Skeletal muscle cell (primary cell): ENCODE measurements around the gene TALDO1.

Experiments
- DNase-seq: peaks from one replicate; pipeline ENCODE4 v3.0.0-alpha.2; 2010; ENCODE audit warnings: low read depth
- H3K4me3 ChIP-seq: 2 replicates; pipeline ENCODE4 v1.5.1; 2011; ENCODE audit warnings: low read depth, mild to moderate bottlenecking, control low read depth, low read length, moderate library complexity

TALDO1 gene

DNA sequence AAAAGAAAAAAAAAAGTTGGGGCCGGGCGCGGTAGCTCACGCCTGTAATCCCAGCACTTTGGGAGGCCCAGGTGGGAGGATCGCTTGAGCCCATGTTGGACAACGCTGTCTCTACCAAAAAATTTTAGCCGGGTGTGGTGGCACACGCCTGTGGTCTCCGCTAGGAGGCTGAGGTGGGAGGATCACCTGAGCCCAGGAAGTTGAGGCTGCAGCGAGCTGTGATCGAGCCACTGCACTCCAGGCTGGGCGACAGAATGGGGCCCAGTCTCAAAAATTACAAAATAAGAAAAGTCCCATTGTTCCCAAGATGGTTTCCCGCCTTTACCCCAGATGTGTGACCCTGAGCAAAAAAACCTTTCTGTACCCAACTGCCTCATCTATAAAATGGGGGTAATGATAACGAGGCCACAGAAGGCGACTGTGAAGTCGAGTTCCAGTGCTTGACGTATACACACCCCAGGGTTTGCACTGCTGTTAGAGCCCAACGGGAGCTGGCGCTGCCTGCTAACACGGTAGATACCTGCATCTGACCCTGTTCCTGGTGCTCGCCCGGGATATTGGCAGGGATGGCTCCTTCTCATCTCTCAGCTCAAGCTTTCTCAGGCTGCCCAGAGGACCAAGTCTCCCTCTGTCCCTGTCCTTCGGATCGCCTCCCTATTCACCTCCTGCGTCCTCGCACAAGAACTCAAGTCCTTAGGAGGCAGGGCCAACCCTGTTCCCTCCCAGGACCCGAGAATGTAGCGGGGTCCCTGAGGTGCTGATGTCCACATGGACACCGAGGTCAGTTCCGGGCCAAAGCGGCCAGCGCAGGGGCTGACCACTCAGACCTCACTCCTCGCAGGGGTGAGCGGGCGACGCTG is 61.4 kb downstream of the TALDO1 start:
- H3K4me3 ChIP-seq: peak overlapping the region; percentile 97
- DNase-seq: no peak

DNA sequence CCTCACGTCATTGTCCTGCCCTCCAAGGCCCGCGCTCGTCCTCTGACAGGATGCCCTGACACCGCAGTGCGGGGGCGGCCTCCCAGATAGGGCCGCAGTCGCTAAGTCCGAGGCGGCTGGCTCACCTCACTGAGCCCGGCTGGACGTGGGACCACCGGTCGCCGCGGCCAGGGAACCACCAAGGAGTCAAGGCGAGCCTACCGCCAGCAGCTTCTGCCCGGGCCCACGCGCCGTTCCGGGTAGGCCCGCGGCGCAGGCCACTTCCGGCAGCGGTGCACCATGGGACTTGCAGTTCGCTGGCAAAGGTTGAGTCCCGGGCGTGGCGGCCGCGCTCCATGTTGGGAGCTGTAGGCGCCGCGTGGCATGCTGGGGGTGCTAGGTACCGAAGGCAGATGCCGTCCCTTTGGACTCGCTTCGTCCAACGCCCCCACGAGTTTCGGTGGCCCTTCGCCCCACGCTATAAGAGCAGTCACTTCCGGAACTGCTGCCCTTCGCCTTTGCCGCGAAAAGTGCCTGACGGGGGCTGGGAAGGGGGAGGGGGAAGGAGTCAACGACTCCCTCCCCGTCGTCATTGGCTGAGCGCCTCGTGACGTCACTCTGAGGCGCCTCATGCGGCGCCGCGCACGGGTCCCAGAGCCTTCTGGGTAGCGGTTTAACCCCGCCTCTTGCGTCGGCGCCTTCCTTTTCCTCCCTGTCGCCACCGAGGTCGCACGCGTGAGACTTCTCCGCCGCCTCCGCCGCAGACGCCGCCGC is 62.2 kb downstream of the TALDO1 start, which contains the start of gene RPLP2:
Gene RPLP2, plus strand, starts transcription at position 681 of the 753 bp plus-strand sequence. CDS start 268 bp downstream, outside the sequence.
- DNase-seq: peak; percentile 87
- peak within 1 kb of the TSS; percentile 97 for H3K4me3 ChIP-seq

DNA sequence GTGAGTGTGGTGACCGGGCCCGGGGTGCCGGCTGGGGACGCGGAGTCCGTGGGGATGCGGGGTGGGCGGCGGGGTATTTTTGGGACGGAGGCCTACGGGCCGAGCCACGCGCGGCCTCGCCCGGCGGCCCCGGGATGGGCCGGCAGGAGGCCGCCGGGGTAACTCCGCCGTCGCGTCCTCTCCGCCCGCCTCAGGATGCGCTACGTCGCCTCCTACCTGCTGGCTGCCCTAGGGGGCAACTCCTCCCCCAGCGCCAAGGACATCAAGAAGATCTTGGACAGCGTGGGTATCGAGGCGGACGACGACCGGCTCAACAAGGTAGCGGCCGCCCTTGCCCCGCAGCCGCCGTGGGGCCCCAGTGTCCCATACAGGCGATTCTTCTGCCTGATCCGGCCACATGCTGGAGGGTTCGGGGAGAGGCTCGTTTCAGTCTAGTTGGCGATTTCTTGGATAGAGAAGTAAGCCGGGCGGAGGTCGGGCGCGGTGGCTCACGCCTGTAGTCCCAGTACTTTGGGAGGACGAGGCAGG is 62.8 kb downstream of the TALDO1 start:
- peak overlapping the region; percentile 97 for H3K4me3 ChIP-seq
- no peak for DNase-seq

DNA sequence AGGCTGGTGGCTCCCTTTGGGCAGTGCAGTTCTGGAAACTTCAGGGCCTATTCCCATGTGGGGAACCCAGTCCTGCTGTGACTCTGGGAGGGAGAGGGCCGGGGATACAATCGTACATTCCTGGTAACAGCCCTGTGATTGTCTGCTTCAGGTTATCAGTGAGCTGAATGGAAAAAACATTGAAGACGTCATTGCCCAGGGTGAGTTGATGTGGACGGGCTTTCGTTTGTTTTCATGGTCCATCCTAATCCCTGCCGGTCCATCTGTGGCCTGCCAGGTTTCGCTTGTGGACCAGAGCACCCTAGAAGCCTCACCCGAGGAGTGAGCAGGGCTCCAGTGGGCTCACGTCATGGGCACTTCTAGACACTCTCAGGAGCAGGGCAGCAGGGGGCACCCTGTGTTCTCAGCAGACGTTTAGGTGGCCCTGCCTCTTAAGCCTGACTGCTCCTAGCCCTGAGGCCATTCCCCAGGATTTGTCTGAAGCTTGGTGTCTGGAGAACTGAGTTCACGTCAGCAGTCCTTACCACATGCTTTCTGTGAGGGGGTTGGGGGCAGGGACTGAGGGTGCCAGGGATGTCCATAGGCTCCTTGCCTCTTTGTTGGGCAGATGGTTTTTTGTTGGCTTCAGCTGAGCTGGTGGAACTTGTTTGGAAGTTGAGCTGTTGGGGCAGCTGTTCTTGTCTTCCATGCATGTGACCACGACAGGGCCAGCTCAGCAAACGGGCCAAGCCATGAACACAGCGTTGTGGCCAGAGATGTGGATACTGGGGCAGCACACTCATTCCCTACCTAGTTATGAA is 64.4 kb downstream of the TALDO1 start:
- peak overlapping the region; percentile 97 for H3K4me3 ChIP-seq

DNA sequence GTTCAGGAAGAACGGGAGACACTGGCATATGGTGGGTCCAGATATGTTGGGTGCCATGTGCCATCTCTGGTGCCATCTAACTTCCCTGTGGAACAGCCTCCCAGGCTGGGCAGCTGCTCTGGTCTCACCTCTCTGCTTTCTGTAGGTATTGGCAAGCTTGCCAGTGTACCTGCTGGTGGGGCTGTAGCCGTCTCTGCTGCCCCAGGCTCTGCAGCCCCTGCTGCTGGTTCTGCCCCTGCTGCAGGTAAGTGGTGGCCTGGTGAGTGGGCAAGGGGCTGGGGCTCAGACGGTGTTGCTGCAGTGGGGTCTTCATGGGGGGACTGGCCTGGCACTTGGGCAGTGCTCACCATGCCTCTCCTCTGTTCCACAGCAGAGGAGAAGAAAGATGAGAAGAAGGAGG is 65.1 kb downstream of the TALDO1 start:
- DNase-seq: no peak
- no peak overlapping the region for H3K4me3 ChIP-seq

More for the DNA sequence above, 64.4 kb downstream of the TALDO1 start:
- no peak for DNase-seq

DNA sequence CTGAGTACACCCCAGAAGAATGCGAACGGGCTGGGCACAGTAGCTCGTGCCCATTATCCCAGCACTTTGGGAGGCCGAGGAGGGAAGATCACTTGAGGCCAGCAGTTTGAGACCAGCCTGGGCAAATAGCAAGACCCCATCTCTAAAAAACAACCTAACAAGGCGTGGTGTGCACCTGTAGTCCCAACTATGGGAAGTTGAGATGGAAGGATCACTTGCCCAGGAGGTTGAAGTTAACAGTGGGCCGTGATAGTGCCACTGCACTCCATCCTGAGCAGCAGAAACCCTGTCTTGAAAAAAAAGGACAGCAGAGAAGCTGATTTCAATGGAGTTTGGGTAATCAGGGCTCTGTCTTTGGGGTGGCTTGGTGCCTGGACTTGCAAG is 65.8 kb downstream of the TALDO1 start:
- no peak for DNase-seq
- no peak overlapping the region for H3K4me3 ChIP-seq

DNA sequence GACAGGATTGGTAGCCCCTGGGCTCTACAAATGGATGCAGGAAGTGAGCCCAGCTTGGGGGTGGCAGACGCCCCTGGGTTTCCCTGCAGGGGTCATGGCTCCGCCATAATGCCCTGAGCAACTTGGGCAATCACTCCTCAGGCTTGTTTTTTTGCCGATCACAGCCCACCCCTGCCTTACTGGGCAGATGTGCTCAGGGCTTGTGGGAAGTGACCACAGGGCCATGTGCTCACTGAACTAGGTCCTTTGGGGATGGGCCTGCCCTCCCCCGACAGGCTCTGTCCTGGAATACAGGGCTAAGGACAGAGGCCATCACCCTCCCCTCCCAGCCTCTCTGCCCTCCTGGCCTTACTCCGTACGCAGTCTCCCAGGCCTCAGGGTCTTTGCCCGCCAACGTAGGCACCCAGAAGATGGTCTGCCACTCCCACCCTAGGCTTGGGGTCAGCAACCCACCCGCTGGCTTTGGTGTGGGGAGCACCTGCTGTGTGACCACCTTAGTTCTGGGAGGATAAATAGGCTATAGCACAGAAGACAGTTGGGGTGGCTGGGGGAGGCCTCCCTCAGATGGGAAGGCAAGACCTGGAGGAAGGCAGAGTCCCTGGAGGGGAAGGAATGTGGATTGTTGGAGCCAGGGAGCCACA is 66.3 kb downstream of the TALDO1 start:
- no peak overlapping the region for H3K4me3 ChIP-seq
- DNase-seq: no peak
